OCI-LY7 (cell line): ENCODE measurements around the gene HDAC9. TPM values are rescaled to one million over a fixed set of nuclear protein-coding genes. Genes with fewer than 3 reads are reported as not detected.

Experiments used
- BruUV-seq: library from RNA; stranded (reverse); fragments of 400-500 nt; replicated peaks from 2 replicates; lab custom pipeline; 2021; lab: Mats Ljungman, UMichigan
- CTCF ChIA-PET: fragments of 300-600 bp; sonication (Branson Sonifier 250); formaldehyde crosslinking; loops from one replicate; lab custom pipeline; 2022; ENCODE audit warnings: antibody characterized with exemption; ENCODE audit not compliant: unreplicated experiment; lab: Charles Lee
- POLR2A ChIA-PET: fragments of 300-600 bp; sonication (Branson Sonifier 250); formaldehyde crosslinking; loops from one replicate; lab custom pipeline; 2022; ENCODE audit warnings: antibody characterized with exemption; lab: Charles Lee
- DNase-seq: peaks from one replicate; pipeline ENCODE4 v3.0.0-alpha.2; 2015; ENCODE audit warnings: low spot score
- H2AFZ ChIP-seq: fragments of 200-600 bp; sonication (generic), shearing (Covaris generic); 2 replicates; pipeline ENCODE4 v1.6.1; 2014; ENCODE audit warnings: mild to moderate bottlenecking, antibody characterized with exemption, low read length, moderate library complexity
- H3K27ac ChIP-seq: fragments of 200-600 bp; sonication (generic); 2 replicates; pipeline ENCODE4 v1.5.1; 2014; ENCODE audit warnings: mixed run types, low read depth, mild to moderate bottlenecking, moderate library complexity, low read length, inconsistent platforms; ENCODE audit not compliant: poor library complexity, severe bottlenecking
- H3K36me3 ChIP-seq: fragments of 200-600 bp; sonication (generic); 2 replicates; pipeline ENCODE4 v1.6.1; 2014; ENCODE audit warnings: mild to moderate bottlenecking, antibody characterized with exemption, low read length, moderate library complexity, mixed read lengths; ENCODE audit not compliant: insufficient read depth
- H3K4me1 ChIP-seq: fragments of 200-600 bp; sonication (generic); 2 replicates; pipeline ENCODE4 v1.5.1; 2014; ENCODE audit warnings: mild to moderate bottlenecking, low read length; ENCODE audit not compliant: insufficient read depth, poor library complexity, severe bottlenecking
- H3K4me2 ChIP-seq: fragments of 200-600 bp; sonication (generic); 2 replicates; pipeline ENCODE4 v1.6.1; 2014; ENCODE audit warnings: mild to moderate bottlenecking, low read length
- H3K4me3 ChIP-seq: fragments of 200-600 bp; sonication (generic); 2 replicates; pipeline ENCODE4 v1.5.1; 2014; ENCODE audit warnings: mild to moderate bottlenecking, low read depth, low read length; ENCODE audit not compliant: poor library complexity, severe bottlenecking
- H3K79me2 ChIP-seq: fragments of 200-600 bp; sonication (generic); 2 replicates; pipeline ENCODE4 v1.6.1; 2016; ENCODE audit warnings: low read depth, mild to moderate bottlenecking, low read length, moderate library complexity, mixed read lengths; ENCODE audit not compliant: insufficient read depth
- H3K9me2 ChIP-seq: fragments of 200-600 bp; sonication (generic); 2 replicates; pipeline ENCODE4 v1.6.1; 2016; ENCODE audit warnings: mild to moderate bottlenecking, low read length, mixed read lengths; ENCODE audit not compliant: insufficient read depth
- H3K9me3 ChIP-seq: fragments of 200-600 bp; sonication (generic); 2 replicates; pipeline ENCODE4 v1.6.1; 2014; ENCODE audit warnings: mild to moderate bottlenecking, mixed run types, low read length, mixed read lengths
- H4K20me1 ChIP-seq: fragments of 200-600 bp; sonication (generic); 2 replicates; pipeline ENCODE4 v1.6.1; 2014; ENCODE audit warnings: mild to moderate bottlenecking, antibody characterized with exemption, low read length, moderate library complexity, mixed read lengths; ENCODE audit not compliant: insufficient read depth
- CTCF ChIP-seq: fragments of 200-600 bp; sonication (generic); conservative IDR thresholded peaks from 2 replicates; pipeline ENCODE4 v1.5.1; 2014; ENCODE audit warnings: mild to moderate bottlenecking, antibody characterized with exemption, low read length, moderate library complexity, mixed read lengths
- EZH2phosphoT487 ChIP-seq: fragments of 200-600 bp; sonication (generic); IDR thresholded peaks from 2 replicates; pipeline ENCODE4 v1.6.1; 2018; ENCODE audit warnings: low read depth, borderline replicate concordance, mild to moderate bottlenecking, mixed run types, antibody characterized with exemption, low read length, moderate library complexity, mixed read lengths
- intact Hi-C: fragments of 100-400 bp; cut with micrococcal nuclease; formaldehyde crosslinking; loops from one replicate; pipeline ENCODE4 v1.10.0; 2022; ENCODE audit not compliant: unreplicated experiment
- total RNA-seq, 2 experiments: library from RNA; depleted of rRNA in 1 of 2; stranded (reverse); fragments of >200 nt in 1 of 2; shearing (Covaris generic) in 1 of 2; gene quantifications; 2 replicates each; pipeline ENCODE4 v1.2.3, GENCODE V29; 2014 to 2022

The HDAC9 gene
- total RNA-seq, 2 experiments from 2014 or later: 58.8 to 91.7 TPM

GRCh38 chr7:18755793-18756192, 260.2 kb downstream of the HDAC9 start:
- CTCF ChIA-PET: no interaction called here
- H3K4me2 ChIP-seq: no peak overlapping the region
- H3K4me1 ChIP-seq: no peaks in the 10 kb centered on the region
- H3K79me2 ChIP-seq: no peaks in the 10 kb centered on the region
- H4K20me1 ChIP-seq: no peaks in the 10 kb centered on the region
- H3K27ac ChIP-seq: no peak overlapping the region
- no peaks in the 10 kb centered on the region for H3K9me3 ChIP-seq
- H3K36me3 ChIP-seq: no peaks in the 10 kb centered on the region
- intact Hi-C loops: no loop called here
- no peak overlapping the region for H3K4me3 ChIP-seq
- TF ChIP-seq EZH2phosphoT487 (no peak), CTCF (no peak)
- POLR2A ChIA-PET: interaction anchor here (0.5 to 0.6 kb wide), 3 partner anchors 24 to 648 kb away, joined by 3 to 5 read pairs (median 3); no protein-coding TSS in a partner anchor
- H3K9me2 ChIP-seq: no peaks in the 10 kb centered on the region
- BruUV-seq: no TSS peak
- H2AFZ ChIP-seq: no peak overlapping the region
- DNase-seq: no peak

- Histone ChIP-seq H4K20me1 (no peaks in the 10 kb centered on the region), H3K4me1 (no peaks in the 10 kb centered on the region), H3K4me2 (no peak overlapping the region), H3K79me2 (no peaks in the 10 kb centered on the region), H3K27ac (no peak overlapping the region), H3K4me3 (no peak overlapping the region), H3K36me3 (no peaks in the 10 kb centered on the region), H3K9me3 (no peaks in the 10 kb centered on the region), H3K9me2 (no peaks in the 10 kb centered on the region), H2AFZ (no peak overlapping the region)
- TF ChIP-seq EZH2phosphoT487 (no peak), CTCF (no peak)
- ChIA-PET POLR2A (interaction anchor here (0.5 kb wide), 1 partner anchor 24 kb away, joined by 3 read pairs; no protein-coding TSS in a partner anchor), CTCF (no interaction called here)
- BruUV-seq: no TSS peak
- intact Hi-C loops: no loop called here
- no peak for DNase-seq
Observed at GRCh38 chr7:18756378-18757050, 261.0 kb downstream of the HDAC9 start.

- H3K27ac ChIP-seq: no peak overlapping the region
- no peaks in the 10 kb centered on the region for H3K9me2 ChIP-seq
- H4K20me1 ChIP-seq: no peaks in the 10 kb centered on the region
- H3K4me2 ChIP-seq: no peak overlapping the region
- ChIA-PET CTCF (no interaction called here), POLR2A (no interaction called here)
- no peaks in the 10 kb centered on the region for H3K9me3 ChIP-seq
- intact Hi-C loops: no loop called here
- TF ChIP-seq EZH2phosphoT487 (no peak), CTCF (no peak)
- H3K79me2 ChIP-seq: no peaks in the 10 kb centered on the region
- no peaks in the 10 kb centered on the region for H3K4me1 ChIP-seq
- no peak for DNase-seq
- H3K36me3 ChIP-seq: no peaks in the 10 kb centered on the region
- H2AFZ ChIP-seq: no peak overlapping the region
- H3K4me3 ChIP-seq: no peak overlapping the region
- BruUV-seq: no TSS peak
Observed at GRCh38 chr7:18760046-18760445, 264.5 kb downstream of the HDAC9 start.
